GM18873 (cell line): ENCODE results near the gene EYS.

Experiments used
- ATAC-seq: cut with Tn5 transposase; IDR thresholded peaks from one replicate; pipeline ENCODE4 v1.9.1; 2021; ENCODE audit warnings: mild to moderate bottlenecking, moderate library complexity, moderate number of reproducible peaks; ENCODE audit not compliant: unreplicated experiment, low FRiP score

The EYS gene

DNA sequence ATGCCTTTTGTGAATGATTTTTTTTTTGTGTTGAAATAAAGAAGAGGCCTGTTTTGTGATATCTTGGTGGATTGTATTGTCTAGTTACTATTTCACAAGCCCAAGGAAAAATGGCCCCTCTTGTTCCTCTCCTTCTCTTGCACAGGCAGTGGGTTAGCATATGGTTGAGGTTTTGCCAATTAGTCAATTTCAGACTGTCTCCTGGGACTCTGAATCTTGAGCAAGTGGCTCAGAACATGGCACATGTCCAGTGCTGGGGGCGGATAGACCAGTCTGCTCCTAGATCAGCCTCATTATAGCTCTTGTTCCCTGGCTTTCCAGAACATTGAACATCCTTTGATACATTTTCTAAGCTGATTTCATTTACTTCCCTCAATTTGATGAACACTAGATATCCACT is 1482.2 kb downstream of the EYS start:
- no peak for ATAC-seq

DNA sequence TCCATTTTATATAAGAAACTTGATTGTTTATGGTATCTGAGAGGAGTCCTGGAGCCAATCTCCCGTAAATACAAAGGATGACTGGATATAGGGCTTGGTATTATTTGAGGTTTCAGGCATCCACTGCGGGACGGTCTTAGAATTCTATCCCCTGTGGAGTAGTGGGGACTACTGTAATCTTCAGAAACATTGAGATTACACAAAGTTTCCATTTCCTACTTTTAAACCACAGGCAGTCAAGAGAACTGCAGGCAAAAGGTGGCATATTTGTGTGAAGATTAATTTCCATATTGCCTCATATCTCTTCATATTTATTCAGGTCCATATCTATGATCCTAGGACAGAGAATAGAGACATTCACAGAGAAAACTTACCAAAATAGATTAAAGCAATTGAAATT is 1485.2 kb downstream of the EYS start:
- ATAC-seq, result no peak

DNA sequence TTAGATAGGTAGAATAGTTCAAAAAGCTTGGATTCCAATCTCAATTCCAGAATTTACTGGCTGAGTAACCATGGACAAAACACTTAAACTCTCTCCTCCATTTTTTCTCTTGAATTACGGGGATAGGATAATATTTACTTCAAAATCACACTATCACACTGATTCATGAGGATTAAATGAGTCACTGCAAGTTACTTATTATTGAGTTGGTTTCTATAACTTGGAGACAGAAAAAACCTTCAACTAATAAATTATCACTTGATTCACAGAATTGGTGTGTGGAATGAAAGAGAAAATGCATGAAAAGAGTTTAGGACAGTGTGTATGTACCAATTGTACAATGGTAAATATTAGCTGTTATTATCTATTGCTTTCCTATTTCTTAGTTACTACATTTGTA is 1486.2 kb downstream of the EYS start:
- ATAC-seq, result no peak

DNA sequence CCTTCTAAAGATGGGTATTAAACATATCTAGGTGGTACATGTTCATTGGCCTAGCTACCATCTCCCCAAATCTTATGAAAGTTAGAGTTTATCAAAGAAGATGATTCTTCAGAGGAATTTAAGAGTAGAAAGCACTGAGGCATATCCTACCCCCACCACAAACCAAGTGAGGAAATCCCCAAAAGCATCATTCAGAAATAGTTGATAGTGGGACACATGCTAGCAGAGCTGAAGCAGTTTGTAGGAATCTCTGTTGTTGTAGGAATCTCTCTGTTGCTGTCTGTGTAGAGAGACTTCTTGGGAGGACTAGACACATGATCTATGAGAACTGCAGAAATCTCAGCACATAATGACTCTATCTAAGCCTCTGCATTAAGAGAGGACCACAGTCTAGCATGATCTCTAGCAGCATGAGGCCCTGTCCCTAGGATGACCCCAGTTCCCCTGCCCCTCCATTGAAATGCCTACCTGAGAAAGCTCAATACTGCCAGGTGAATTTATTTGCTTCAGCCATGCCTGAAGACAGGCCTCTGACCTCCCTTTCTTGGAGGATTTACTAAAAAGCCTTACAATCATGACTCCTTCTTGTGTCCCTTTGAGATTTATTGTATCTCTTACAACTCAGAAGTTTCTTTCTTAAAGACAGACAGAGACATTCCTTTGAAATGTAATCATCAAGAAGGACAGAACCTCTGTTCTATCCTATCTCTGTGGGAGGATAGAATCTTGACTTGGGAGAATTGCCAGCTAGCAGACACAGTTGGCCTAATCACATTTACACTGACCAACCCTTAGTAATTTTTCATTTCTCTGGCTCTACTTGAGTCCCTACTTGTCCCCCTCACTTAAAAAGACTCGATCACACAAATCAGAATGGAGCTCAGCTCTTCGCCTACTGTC is 1489.1 kb downstream of the EYS start:
- peak; percentile 55 for ATAC-seq

DNA sequence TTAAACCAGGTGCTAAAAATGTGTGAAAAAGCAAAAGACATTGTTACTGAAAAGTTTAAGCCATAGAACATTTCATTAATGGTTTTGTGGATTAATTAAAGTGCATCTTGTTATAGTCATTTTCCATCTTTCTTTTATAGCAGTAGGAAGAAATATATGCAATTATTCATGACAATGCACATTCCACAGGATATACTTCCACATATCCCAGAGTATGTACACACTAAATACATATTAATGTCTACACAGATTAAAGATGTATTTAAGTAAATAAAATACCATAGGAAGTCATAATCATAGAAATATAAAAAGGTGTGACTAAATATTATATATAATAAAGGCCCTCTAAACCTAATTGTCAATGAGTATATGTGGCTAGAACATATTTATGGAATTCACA is 1492.7 kb downstream of the EYS start:
- no peak for ATAC-seq

GRCh38 chr6:64213697-64214096 is 1493.3 kb downstream of the EYS start:
- ATAC-seq, result no peak

GRCh38 chr6:64197246-64197645 is 1509.8 kb downstream of the EYS start:
- no peak for ATAC-seq

DNA sequence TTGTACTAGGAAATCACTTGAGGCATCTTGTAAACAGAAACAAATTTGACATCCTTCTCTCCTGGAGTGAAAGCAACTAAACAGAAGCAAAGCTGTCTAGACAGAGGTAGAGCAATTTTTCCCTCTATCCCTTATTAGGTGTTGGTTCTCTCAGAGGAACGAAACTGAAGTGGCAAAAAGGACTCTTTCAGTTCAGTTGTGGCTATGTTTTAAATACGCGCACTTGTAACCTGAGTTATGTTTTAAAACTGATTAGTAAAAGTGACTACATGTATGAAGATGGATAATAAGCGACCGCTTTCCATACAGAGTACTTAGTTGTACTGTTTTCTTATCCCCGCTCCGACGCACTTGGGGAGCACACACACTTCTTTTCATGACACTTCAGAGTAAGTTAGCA is 1520.4 kb downstream of the EYS start:
- no peak for ATAC-seq

DNA sequence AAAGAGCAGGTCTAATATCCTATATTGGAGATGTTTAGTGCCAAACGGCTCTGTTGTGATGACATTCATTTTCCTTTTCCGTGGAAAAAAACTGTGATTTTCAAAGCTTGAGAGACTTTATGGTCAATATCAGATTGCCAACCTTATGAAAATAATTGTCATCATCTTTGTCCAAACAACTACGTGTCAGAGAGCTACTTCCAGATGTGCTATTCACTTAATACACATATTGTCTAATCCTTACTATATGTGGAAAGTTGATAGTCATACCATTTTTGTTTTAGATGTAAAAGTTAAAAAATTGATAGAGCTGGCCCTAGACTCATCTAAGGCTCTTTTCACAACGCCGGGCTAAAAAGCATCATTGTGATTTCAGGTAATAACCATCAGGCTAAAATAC is 1521.4 kb downstream of the EYS start:
- ATAC-seq, result no peak

GRCh38 chr6:64175296-64175695 is 1531.7 kb downstream of the EYS start:
- ATAC-seq, result no peak

- ATAC-seq, result no peak
Observed at GRCh38 chr6:64170316-64170715, 1536.7 kb downstream of the EYS start.

DNA sequence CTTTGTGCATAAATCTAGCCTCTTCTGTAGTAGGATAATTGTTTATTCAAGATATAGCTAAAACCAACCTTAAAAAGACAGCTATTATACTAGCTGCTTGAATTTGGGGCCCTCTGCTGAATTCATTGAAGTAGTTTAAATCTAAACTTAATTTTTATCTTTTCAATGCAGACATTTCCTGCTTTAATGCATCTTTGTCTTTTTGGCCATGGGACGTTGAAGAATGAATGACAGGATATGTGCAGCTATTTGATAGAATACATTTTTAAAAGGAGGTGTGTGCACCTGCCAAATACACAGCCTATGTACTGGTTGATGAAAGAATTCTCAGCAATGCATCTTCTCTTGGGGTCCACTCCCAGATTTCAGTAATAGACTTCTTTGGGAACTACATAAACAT is 1546.5 kb downstream of the EYS start:
- ATAC-seq, result no peak

DNA sequence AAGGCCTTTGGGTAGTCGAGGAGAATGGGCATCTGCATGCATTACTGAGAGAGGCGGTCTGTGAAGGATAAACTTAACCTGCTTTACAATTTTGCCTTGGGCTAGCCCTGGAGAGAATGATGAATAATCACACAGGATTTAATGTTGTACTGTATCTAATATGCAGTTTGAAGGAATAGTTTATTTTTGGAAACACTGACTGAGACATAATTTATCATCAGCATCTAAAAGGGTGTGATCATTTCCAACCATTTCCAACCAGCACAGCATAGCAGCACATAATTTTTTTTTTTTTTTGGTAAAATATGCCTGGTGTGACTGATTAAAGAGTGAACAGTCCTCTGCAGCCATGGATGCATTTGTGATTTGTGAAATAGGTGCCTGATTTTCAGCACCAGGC is 1552.0 kb downstream of the EYS start:
- ATAC-seq, result no peak

- ATAC-seq, result no peak
Observed at GRCh38 chr6:64146876-64147275, 1560.2 kb downstream of the EYS start.

DNA sequence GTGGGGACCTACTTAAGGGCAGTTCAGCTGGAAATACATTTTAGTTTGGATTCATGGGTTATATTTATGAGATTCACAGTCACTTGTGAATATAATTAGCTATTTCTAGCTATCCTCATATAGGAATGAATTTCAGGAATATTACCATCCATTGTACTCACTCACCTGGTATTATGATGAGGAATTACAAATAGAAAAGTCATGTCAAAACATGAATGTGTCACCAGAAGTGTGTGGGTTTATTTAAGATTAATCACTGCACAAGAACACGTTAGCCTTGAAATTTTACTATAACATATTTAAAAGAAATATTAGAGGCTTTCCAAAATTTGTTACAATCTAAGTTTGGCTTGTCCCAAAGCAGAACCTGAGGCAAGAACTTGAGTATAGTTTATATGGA is 1560.9 kb downstream of the EYS start:
- no peak for ATAC-seq

- no peak for ATAC-seq
Observed at GRCh38 chr6:64145658-64146057, 1561.4 kb downstream of the EYS start.

DNA sequence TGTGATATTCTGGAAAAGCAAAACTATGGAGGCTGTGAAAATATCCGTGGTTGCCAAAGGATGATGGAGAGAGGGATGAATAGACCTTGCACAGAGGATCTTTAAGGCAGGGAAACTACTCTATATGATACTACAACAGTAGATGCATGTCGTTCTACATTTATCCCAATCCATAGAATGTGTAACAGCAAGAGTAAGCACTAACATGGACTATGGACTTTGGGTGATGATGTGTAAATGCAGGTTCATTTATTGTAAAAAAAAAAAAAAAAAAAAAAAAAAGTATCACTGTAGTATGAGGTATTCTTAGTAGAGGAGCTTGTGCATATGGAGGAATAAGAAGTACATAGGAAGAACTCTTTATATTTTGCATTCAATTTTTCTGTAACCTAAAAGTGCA is 1563.9 kb downstream of the EYS start:
- no peak for ATAC-seq

DNA sequence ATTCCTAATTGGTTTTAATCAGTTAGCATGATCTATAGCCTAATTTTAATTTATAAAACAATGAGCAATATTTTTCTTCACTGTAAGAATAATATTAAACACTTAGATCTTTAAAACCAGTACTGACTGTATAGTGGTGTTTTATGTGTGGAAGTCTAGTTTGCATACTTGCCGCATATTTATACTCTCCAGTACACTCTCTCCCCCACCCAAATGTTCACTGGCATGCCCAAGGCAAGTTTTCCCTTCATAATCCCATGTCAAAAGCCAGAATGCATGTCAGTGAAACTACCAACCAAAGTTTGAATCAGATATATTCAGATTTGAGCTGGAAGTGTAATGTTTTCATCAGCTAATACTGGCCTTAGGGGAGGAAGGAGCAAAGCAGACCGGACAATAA is 1565.3 kb downstream of the EYS start:
- ATAC-seq, result no peak

DNA sequence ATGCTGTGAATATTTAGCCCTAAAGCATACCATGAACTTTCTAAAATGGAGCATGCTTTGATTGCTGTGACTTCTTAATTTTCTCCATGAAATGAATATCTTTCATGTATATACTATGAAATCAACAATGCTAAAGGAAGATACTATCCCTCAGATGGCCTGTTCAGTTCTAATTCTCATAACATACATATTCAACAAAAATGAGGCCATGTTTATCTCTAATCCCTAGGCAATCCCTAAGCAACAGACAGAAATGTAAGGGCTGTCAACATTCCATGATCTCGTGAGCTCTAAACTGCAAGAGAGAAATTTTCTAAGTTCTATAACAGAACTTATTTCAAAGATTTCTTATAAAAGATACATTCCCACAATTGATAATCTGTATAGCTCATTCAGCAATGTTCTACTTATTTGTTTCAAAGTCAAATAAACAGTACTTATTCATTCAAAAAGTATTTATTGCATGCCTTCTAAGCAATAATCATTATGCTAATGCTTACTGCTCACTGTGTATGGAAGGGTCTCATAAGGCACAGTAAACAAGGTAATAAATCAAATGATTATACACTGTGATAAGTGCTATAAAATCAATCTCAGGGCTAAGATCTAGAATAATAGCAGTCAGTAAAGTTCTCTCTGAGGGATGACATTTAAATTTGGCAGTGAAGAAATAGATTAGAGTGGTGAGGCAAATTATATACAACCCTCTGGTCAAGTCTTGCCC is 1578.6 kb downstream of the EYS start:
- no peak for ATAC-seq

DNA sequence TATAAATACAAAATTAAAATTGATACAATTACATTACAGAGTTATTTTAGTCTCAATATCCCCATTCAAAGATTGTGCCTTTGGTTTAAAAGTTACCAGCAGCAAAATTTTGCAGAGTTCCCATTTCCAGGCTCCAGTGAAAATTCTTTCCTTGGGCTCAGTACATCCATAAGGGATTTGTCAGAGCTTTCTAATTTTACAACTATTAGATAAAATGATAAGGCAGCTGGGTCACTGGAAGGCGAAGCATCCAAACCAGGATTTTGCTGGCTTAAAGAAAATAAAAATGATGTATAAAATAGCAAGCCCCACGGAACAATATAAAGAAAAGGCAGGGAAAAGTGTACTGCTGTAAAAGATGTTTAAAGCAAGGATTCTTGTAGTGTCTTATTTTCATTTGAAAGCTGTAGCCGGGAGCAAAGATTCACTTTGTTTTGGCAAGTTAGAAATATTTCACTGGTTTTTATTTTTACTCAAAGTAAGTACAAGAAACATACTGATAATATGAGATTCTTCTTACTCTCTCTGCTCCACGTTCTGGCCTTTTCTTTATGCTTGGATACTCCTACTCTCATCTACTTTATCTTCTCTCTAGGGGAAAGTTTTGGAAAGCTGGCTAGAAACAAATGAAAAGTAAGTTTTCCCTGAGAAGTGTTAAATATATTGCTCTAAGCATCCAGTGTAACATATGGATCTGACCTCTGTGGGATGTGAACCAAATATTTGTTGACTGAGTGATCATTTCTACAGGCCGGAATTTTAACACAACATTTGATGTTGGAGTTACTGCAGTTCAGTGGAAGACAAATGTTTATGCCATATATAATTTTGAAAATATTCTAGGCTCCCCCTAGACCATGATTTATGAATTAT is 1583.0 kb downstream of the EYS start:
- ATAC-seq, result no peak
